Ureter (tissue), 1 donor: Measurements from ENCODE around the gene UTP3. TPM values are rescaled to one million over a fixed set of nuclear protein-coding genes. Genes with fewer than 3 reads are reported as not detected.
"Not testable (repeated sequence)": the region's sequence is repeated elsewhere in the genome, so short reads cannot be mapped to it uniquely, and the experiment has no call there.

ENCODE experiments used
- DNase-seq: peaks from one replicate; pipeline ENCODE4 v3.0.0-alpha.2; 2020; ENCODE audit warnings: low spot score
- total RNA-seq: library from RNA; stranded (reverse); gene quantifications from one replicate; pipeline ENCODE4 v1.2.4, GENCODE V29; 2023
- donor health status: DM: yes; HTN: yes; CAD: no.

The UTP3 gene
- total RNA-seq, 1 donor from 2014 or later: 26.0 TPM

GRCh38 chr4:70714079-70714887 lies 26.0 kb downstream of the UTP3 start:
- DNase-seq: no peak

- no peak for DNase-seq
These were observed 26.8 kb downstream of the UTP3 start for GRCh38 chr4:70715097-70715496.

GRCh38 chr4:70718811-70719604 lies 30.7 kb downstream of the UTP3 start:
- no peak for DNase-seq

GRCh38 chr4:70721747-70722146 lies 33.4 kb downstream of the UTP3 start, which contains the start of gene RUFY3:
RUFY3 (plus strand) TSS chr4:70721964; CDS start chr4:70722574, 610 bp downstream.
- DNase-seq: no peak

GRCh38 chr4:70722199-70722791 lies 34.0 kb downstream of the UTP3 start:
- DNase-seq: no peak

- no peak for DNase-seq
These were observed 36.1 kb downstream of the UTP3 start for GRCh38 chr4:70724463-70724862.

- DNase-seq: no peak
These were observed 37.3 kb downstream of the UTP3 start for GRCh38 chr4:70725633-70726032.

- DNase-seq: not testable (repeated sequence)
These were observed 38.2 kb downstream of the UTP3 start for GRCh38 chr4:70726515-70726914.

- DNase-seq: no peak
These were observed 39.8 kb downstream of the UTP3 start for GRCh38 chr4:70728091-70728490.

GRCh38 chr4:70732878-70733277 lies 44.5 kb downstream of the UTP3 start:
- not testable (repeated sequence) for DNase-seq

GRCh38 chr4:70734168-70734954 lies 46.0 kb downstream of the UTP3 start:
- DNase-seq: no peak

- no peak for DNase-seq
These were observed 46.6 kb downstream of the UTP3 start for GRCh38 chr4:70734971-70735370.

GRCh38 chr4:70735915-70736314 lies 47.6 kb downstream of the UTP3 start:
- not testable (repeated sequence) for DNase-seq

GRCh38 chr4:70737006-70737405 lies 48.7 kb downstream of the UTP3 start:
- no peak for DNase-seq

GRCh38 chr4:70737409-70737808 lies 49.1 kb downstream of the UTP3 start:
- no peak for DNase-seq

- DNase-seq: no peak
These were observed 51.4 kb downstream of the UTP3 start for GRCh38 chr4:70739496-70740337.
